ENCODE measurements around the gene TIPRL. TPM values are rescaled to one million over a fixed set of nuclear protein-coding genes. Genes with fewer than 3 reads are reported as not detected.
A peak's percentile ranks its signal among the peaks of the same experiment; 100 is the strongest.

TIPRL gene
- total and polyA plus RNA-seq, 2 of the 8 experiments (the other 6 are each of a cell fraction or from before 2014, with no cell fraction given), result 8.1 to 27.4 TPM

DNA sequence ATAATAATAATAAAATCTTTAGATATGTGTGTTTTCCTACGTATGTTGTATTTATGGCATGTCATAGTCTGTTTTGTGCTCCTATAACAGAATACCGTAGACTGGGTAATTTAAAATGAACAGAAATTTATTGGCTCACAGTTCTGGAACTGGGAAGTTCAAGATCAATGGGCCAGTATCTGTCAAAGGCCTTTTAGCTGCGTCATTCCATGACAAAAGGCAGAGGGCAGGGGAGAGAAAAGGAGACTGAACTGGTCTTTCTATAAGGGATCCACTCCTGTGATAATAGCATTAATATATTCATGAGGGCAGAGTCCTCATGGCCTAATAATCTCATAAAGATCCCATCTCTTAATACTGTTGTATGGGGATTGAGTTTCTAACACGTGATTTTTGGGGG is 39.9 kb downstream of the TIPRL start:
- H3K36me3 ChIP-seq (ENCODE audit: control insufficient read depth in 2 of 4, insufficient read depth in 4 of 4, low read length in 3 of 4), result no peaks in the 10 kb centered on the region
- H3K4ac ChIP-seq (replicated peaks; ENCODE audit: insufficient read length, low read depth, low read length), result no peak overlapping the region
- ChIA-PET POLR2A (ENCODE audit: partially characterized antibody) (interaction anchor here (1.0 to 2.2 kb wide), 3 partner anchors 8 to 17 kb away, joined by 3 to 8 read pairs (median 4); partner anchors contain the start of gene SFT2D2), CTCF (ENCODE audit: partially characterized antibody) (interaction anchor here (0.8 to 2.2 kb wide), 8 partner anchors 8 to 526 kb away, joined by 3 to 14 read pairs (median 3); no protein-coding TSS in a partner anchor)
- H2BK12ac ChIP-seq (ENCODE audit: low read depth, low read length), result no peak overlapping the region
- H3K79me1 ChIP-seq (ENCODE audit: low read depth, low read length), result no peaks in the 10 kb centered on the region
- no peak overlapping the region for H4K5ac ChIP-seq (ENCODE audit: insufficient read length, low read depth, low read length)
- no peak overlapping the region for H2AK5ac ChIP-seq (ENCODE audit: low read depth, low read length)
- no peak overlapping the region for H3K56ac ChIP-seq (replicated peaks; ENCODE audit: insufficient read length, low read depth, low read length)
- H2BK20ac ChIP-seq (ENCODE audit: low read length), result no peak overlapping the region
- H3K9me3 ChIP-seq (ENCODE audit: insufficient read depth in 2 of 2, low read depth in 1 of 2, low read length in 1 of 2), result 0 out of 4 replicates have a peak, but pooled peaks cover 3 to 5% of the 10 kb centered on the region in 2 experiments
- H3K27ac ChIP-seq (ENCODE audit: low read depth, low read length), result no peak overlapping the region
- H2BK120ac ChIP-seq (replicated peaks; ENCODE audit: low read depth, low read length), result no peak overlapping the region
- H3K79me2 ChIP-seq (ENCODE audit: control insufficient read depth in 1 of 2, insufficient read depth in 2 of 2, low read length in 2 of 2), result no peaks in the 10 kb centered on the region
- H3K23me2 ChIP-seq (ENCODE audit: low read depth, low read length), result no peaks in the 10 kb centered on the region
- H3K4me2 ChIP-seq (ENCODE audit: insufficient read depth in 1 of 2, low read depth in 2 of 2, low read length in 2 of 2), result no peak overlapping the region
- H3K4me3 ChIP-seq (ENCODE audit: extremely low read depth in 1 of 4, insufficient read depth in 2 of 4, low read depth in 3 of 4, low read length in 4 of 4), result no peak overlapping the region
- peaks cover 0 to 5% (median 4%) of the 10 kb centered on the region in 4 experiments; a peak in 3 of 7 replicates for H3K4me1 ChIP-seq (replicated peaks in 1 of 4; ENCODE audit: control insufficient read depth in 3 of 4, insufficient read depth in 4 of 4, low read length in 3 of 4)
- H4K91ac ChIP-seq (replicated peaks; ENCODE audit: insufficient read length, low read length), result no peak overlapping the region
- no peak overlapping the region for H4K8ac ChIP-seq (ENCODE audit: extremely low read depth, insufficient read depth, low read length)
- WGBS, 2 experiments (ENCODE audit: extremely low coverage in 1 of 2, insufficient coverage in 1 of 2, insufficient read length in 1 of 2, insufficient replicate concordance in 2 of 2, low coverage in 1 of 2, low lambda C conversion rate in 2 of 2, missing lambda C conversion rate in 1 of 2), result 69% methylated on average over 4 of the region's 4 CpGs; no CpG with 5 or more reads in 1 of the 2 experiments
- H3K27me3 ChIP-seq (replicated peaks in 1 of 4; ENCODE audit: control insufficient read depth in 3 of 4, extremely low read depth in 1 of 4, insufficient read depth in 3 of 4, low read length in 3 of 4), result no peaks in the 10 kb centered on the region
- H4K20me1 ChIP-seq (replicated peaks in 1 of 2; ENCODE audit: control insufficient read depth in 1 of 2, insufficient read depth in 2 of 2, low read length in 2 of 2), result no peaks in the 10 kb centered on the region
- no peak overlapping the region for H2BK15ac ChIP-seq (ENCODE audit: low read length)
- no peak overlapping the region for H3K9ac ChIP-seq (replicated peaks in 1 of 4; ENCODE audit: extremely low read depth in 1 of 4, low read depth in 3 of 4, low read length in 3 of 4)
- TF ChIP-seq, protein P1, sequence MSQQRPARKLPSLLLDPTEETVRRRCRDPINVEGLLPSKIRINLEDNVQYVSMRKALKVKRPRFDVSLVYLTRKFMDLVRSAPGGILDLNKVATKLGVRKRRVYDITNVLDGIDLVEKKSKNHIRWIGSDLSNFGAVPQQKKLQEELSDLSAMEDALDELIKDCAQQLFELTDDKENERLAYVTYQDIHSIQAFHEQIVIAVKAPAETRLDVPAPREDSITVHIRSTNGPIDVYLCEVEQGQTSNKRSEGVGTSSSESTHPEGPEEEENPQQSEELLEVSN (IDR thresholded peaks at IDR 0.05), result no peak
- 0 out of 2 replicates have a peak, but pooled peaks have one; percentile 14 for TF ChIP-seq MAFK (IDR thresholded peaks at IDR 0.05; ENCODE audit: low read depth, low read length)
- no peak for DNase-seq (ENCODE audit: low read depth in 1 of 2, low spot score in 2 of 2)
- no peak overlapping the region for H2BK5ac ChIP-seq (ENCODE audit: low read depth, low read length)
- H3K18ac ChIP-seq (ENCODE audit: extremely low read depth, low read length), result no peak overlapping the region
- FAIRE-seq, result no peak
- H2AFZ ChIP-seq (ENCODE audit: low read length), result no peak overlapping the region
- no peak overlapping the region for H3K23ac ChIP-seq (ENCODE audit: insufficient read length)
- H3K14ac ChIP-seq (ENCODE audit: insufficient read length), result no peak overlapping the region
